ENCODE results near the gene EFCAB11.

EFCAB11 gene

GRCh38 chr14:89811954-89812575, 142.5 kb downstream of the EFCAB11 start:
- Histone ChIP-seq H3K36me3 (ENCODE audit: control insufficient read depth, low read length) (no peaks in the 10 kb centered on the region), H3F3A (ENCODE audit: control insufficient read depth, insufficient read depth) (no peaks in the 10 kb centered on the region), H3K4me1 (ENCODE audit: control insufficient read depth, low read length) (no peaks in the 10 kb centered on the region), H4K20me1 (ENCODE audit: control insufficient read depth, insufficient read depth, low read depth, low read length) (no peaks in the 10 kb centered on the region), H3K79me2 (ENCODE audit: control insufficient read depth, low read length) (no peaks in the 10 kb centered on the region), H3K27me3 (ENCODE audit: control insufficient read depth, low read length) (no peaks in the 10 kb centered on the region), H3K9me3 (ENCODE audit: control insufficient read depth, insufficient read depth, low read length) (no peaks in the 10 kb centered on the region), H3K27ac (ENCODE audit: low read depth, low read length) (no peak overlapping the region), H3K9me2 (replicated peaks; ENCODE audit: control insufficient read depth, low read length) (no peaks in the 10 kb centered on the region), H3K4me2 (ENCODE audit: low read length) (no peak overlapping the region), H3K4me3 (ENCODE audit: low read length) (no peak overlapping the region)
- TF ChIP-seq CTCF (IDR thresholded peaks at IDR 0.05; ENCODE audit: low read depth, low read length, poor library complexity, severe bottlenecking) (no peak), EZH2phosphoT487 (IDR thresholded peaks at IDR 0.05; ENCODE audit: borderline replicate concordance, low read length) (no peak)

- Histone ChIP-seq H3K9me2 (replicated peaks; ENCODE audit: control insufficient read depth, low read length) (no peaks in the 10 kb centered on the region), H3K9me3 (ENCODE audit: control insufficient read depth, insufficient read depth, low read length) (no peaks in the 10 kb centered on the region), H3K4me2 (ENCODE audit: low read length) (no peak overlapping the region), H3K4me1 (ENCODE audit: control insufficient read depth, low read length) (no peaks in the 10 kb centered on the region), H3K79me2 (ENCODE audit: control insufficient read depth, low read length) (no peaks in the 10 kb centered on the region), H3K36me3 (ENCODE audit: control insufficient read depth, low read length) (no peaks in the 10 kb centered on the region), H3K4me3 (ENCODE audit: low read length) (no peak overlapping the region), H3F3A (ENCODE audit: control insufficient read depth, insufficient read depth) (no peaks in the 10 kb centered on the region), H3K27ac (ENCODE audit: low read depth, low read length) (no peak overlapping the region), H3K27me3 (ENCODE audit: control insufficient read depth, low read length) (peaks cover 4% of the 10 kb centered on the region), H4K20me1 (ENCODE audit: control insufficient read depth, insufficient read depth, low read depth, low read length) (no peaks in the 10 kb centered on the region)
- TF ChIP-seq EZH2phosphoT487 (IDR thresholded peaks at IDR 0.05; ENCODE audit: borderline replicate concordance, low read length) = no peak
These were observed 144.4 kb downstream of the EFCAB11 start for GRCh38 chr14:89810101-89810500.

- Histone ChIP-seq H3K4me1 (ENCODE audit: control insufficient read depth, low read length) (no peaks in the 10 kb centered on the region), H3K27me3 (ENCODE audit: control insufficient read depth, low read length) (peaks cover 4% of the 10 kb centered on the region), H3K4me3 (ENCODE audit: low read length) (no peak overlapping the region), H3K27ac (ENCODE audit: low read depth, low read length) (no peak overlapping the region), H3K9me3 (ENCODE audit: control insufficient read depth, insufficient read depth, low read length) (no peaks in the 10 kb centered on the region), H3K4me2 (ENCODE audit: low read length) (no peak overlapping the region), H3K79me2 (ENCODE audit: control insufficient read depth, low read length) (no peaks in the 10 kb centered on the region), H3F3A (ENCODE audit: control insufficient read depth, insufficient read depth) (no peaks in the 10 kb centered on the region), H3K9me2 (replicated peaks; ENCODE audit: control insufficient read depth, low read length) (no peaks in the 10 kb centered on the region), H3K36me3 (ENCODE audit: control insufficient read depth, low read length) (no peaks in the 10 kb centered on the region), H4K20me1 (ENCODE audit: control insufficient read depth, insufficient read depth, low read depth, low read length) (no peaks in the 10 kb centered on the region)
- no peak for TF ChIP-seq CTCF (IDR thresholded peaks at IDR 0.05; ENCODE audit: low read depth, low read length, poor library complexity, severe bottlenecking)
- no peak for TF ChIP-seq EZH2phosphoT487 (IDR thresholded peaks at IDR 0.05; ENCODE audit: borderline replicate concordance, low read length)
These were observed 146.6 kb downstream of the EFCAB11 start for GRCh38 chr14:89807892-89808291.

GRCh38 chr14:89807151-89807550, 147.4 kb downstream of the EFCAB11 start:
- Histone ChIP-seq H3F3A (ENCODE audit: control insufficient read depth, insufficient read depth) (no peaks in the 10 kb centered on the region), H3K79me2 (ENCODE audit: control insufficient read depth, low read length) (no peaks in the 10 kb centered on the region), H3K4me3 (ENCODE audit: low read length) (no peak overlapping the region), H3K9me3 (ENCODE audit: control insufficient read depth, insufficient read depth, low read length) (no peaks in the 10 kb centered on the region), H4K20me1 (ENCODE audit: control insufficient read depth, insufficient read depth, low read depth, low read length) (no peaks in the 10 kb centered on the region), H3K9me2 (replicated peaks; ENCODE audit: control insufficient read depth, low read length) (no peaks in the 10 kb centered on the region), H3K27me3 (ENCODE audit: control insufficient read depth, low read length) (peaks cover 4% of the 10 kb centered on the region), H3K27ac (ENCODE audit: low read depth, low read length) (no peak overlapping the region), H3K4me1 (ENCODE audit: control insufficient read depth, low read length) (no peaks in the 10 kb centered on the region), H3K4me2 (ENCODE audit: low read length) (no peak overlapping the region), H3K36me3 (ENCODE audit: control insufficient read depth, low read length) (no peaks in the 10 kb centered on the region)
- no peak for TF ChIP-seq EZH2phosphoT487 (IDR thresholded peaks at IDR 0.05; ENCODE audit: borderline replicate concordance, low read length)
